ENCODE results near the gene MAGI2. TPM values are rescaled to one million over a fixed set of nuclear protein-coding genes. Genes with fewer than 3 reads are reported as not detected.

MAGI2 gene
- total RNA-seq, 1 experiment from 2014 or later = 0.25 TPM

GRCh38 chr7:78567836-78568235, 885.6 kb downstream of the MAGI2 start:
- no peak for TF ChIP-seq CTCF (IDR thresholded peaks at IDR 0.05; ENCODE audit: insufficient read depth in 1 of 2, low read depth in 1 of 2, low read length in 1 of 2, severe bottlenecking in 1 of 2, unreplicated experiment in 1 of 2)
- intact Hi-C loops (cut with micrococcal nuclease; ENCODE audit: unreplicated experiment) = no loop called here
- Mint-ChIP-seq H3K4me3 (ENCODE audit: unreplicated experiment) (no peak overlapping the region), H3K27me3 (ENCODE audit: insufficient read depth, unreplicated experiment) (peaks cover 7% of the 10 kb centered on the region), H3K36me3 (ENCODE audit: insufficient read depth, unreplicated experiment) (no peaks in the 10 kb centered on the region), H3K27ac (ENCODE audit: unreplicated experiment) (no peak overlapping the region), H3K9me3 (ENCODE audit: unreplicated experiment) (no peaks in the 10 kb centered on the region), H3K4me1 (ENCODE audit: low read depth, unreplicated experiment) (no peaks in the 10 kb centered on the region)
- no peak for DNase-seq
- Histone ChIP-seq H3K9me3 (no peaks in the 10 kb centered on the region), H3K4me1 (no peaks in the 10 kb centered on the region), H3K36me3 (ENCODE audit: control insufficient read depth, insufficient read depth, low read length) (no peaks in the 10 kb centered on the region), H3K27me3 (replicated peaks; ENCODE audit: control insufficient read depth, insufficient read depth, low read length) (no peaks in the 10 kb centered on the region), H3K4me3 (ENCODE audit: low read depth, low read length) (no peak overlapping the region)
- ChIA-PET POLR2A (no interaction called here), CTCF (no interaction called here)
- BruUV-seq (replicated peaks) = no TSS peak

- no peaks in the 10 kb centered on the region for H3K9me3 ChIP-seq
- H3K27me3 ChIP-seq (replicated peaks; ENCODE audit: control insufficient read depth, insufficient read depth, low read length) = no peaks in the 10 kb centered on the region
- H3K9me3 Mint-ChIP-seq (ENCODE audit: unreplicated experiment) = no peaks in the 10 kb centered on the region
- POLR2A ChIA-PET = no interaction called here
- no peaks in the 10 kb centered on the region for H3K36me3 Mint-ChIP-seq (ENCODE audit: insufficient read depth, unreplicated experiment)
- no peaks in the 10 kb centered on the region for H3K36me3 ChIP-seq (ENCODE audit: control insufficient read depth, insufficient read depth, low read length)
- H3K4me3 ChIP-seq (ENCODE audit: low read depth, low read length) = no peak overlapping the region
- CTCF ChIA-PET = no interaction called here
- H3K27ac Mint-ChIP-seq (ENCODE audit: unreplicated experiment) = no peak overlapping the region
- H3K4me1 Mint-ChIP-seq (ENCODE audit: low read depth, unreplicated experiment) = no peaks in the 10 kb centered on the region
- no peak overlapping the region for H3K4me3 Mint-ChIP-seq (ENCODE audit: unreplicated experiment)
- intact Hi-C loops (cut with micrococcal nuclease; ENCODE audit: unreplicated experiment) = no loop called here
- H3K4me1 ChIP-seq = no peaks in the 10 kb centered on the region
- peaks cover 9% of the 10 kb centered on the region for H3K27me3 Mint-ChIP-seq (ENCODE audit: insufficient read depth, unreplicated experiment)
- no peak for TF ChIP-seq CTCF (IDR thresholded peaks at IDR 0.05; ENCODE audit: insufficient read depth in 1 of 2, low read depth in 1 of 2, low read length in 1 of 2, severe bottlenecking in 1 of 2, unreplicated experiment in 1 of 2)
- no peak for DNase-seq
- no TSS peak for BruUV-seq (replicated peaks)
Observed at GRCh38 chr7:78565784-78566183, 887.7 kb downstream of the MAGI2 start.

GRCh38 chr7:78563191-78563590, 890.3 kb downstream of the MAGI2 start:
- Mint-ChIP-seq H3K27me3 (ENCODE audit: insufficient read depth, unreplicated experiment) (peaks cover 13% of the 10 kb centered on the region), H3K4me3 (ENCODE audit: unreplicated experiment) (no peak overlapping the region), H3K4me1 (ENCODE audit: low read depth, unreplicated experiment) (no peaks in the 10 kb centered on the region), H3K9me3 (ENCODE audit: unreplicated experiment) (no peaks in the 10 kb centered on the region), H3K36me3 (ENCODE audit: insufficient read depth, unreplicated experiment) (no peaks in the 10 kb centered on the region), H3K27ac (ENCODE audit: unreplicated experiment) (no peak overlapping the region)
- POLR2A ChIA-PET = no interaction called here
- CTCF ChIA-PET = no interaction called here
- H3K27me3 ChIP-seq (replicated peaks; ENCODE audit: control insufficient read depth, insufficient read depth, low read length) = no peaks in the 10 kb centered on the region
- intact Hi-C loops (cut with micrococcal nuclease; ENCODE audit: unreplicated experiment) = no loop called here
- H3K4me1 ChIP-seq = no peaks in the 10 kb centered on the region
- DNase-seq = no peak
- H3K36me3 ChIP-seq (ENCODE audit: control insufficient read depth, insufficient read depth, low read length) = no peaks in the 10 kb centered on the region
- BruUV-seq (replicated peaks) = no TSS peak
- H3K9me3 ChIP-seq = no peaks in the 10 kb centered on the region
- H3K4me3 ChIP-seq (ENCODE audit: low read depth, low read length) = no peak overlapping the region
- no peak for TF ChIP-seq CTCF (IDR thresholded peaks at IDR 0.05; ENCODE audit: insufficient read depth in 1 of 2, low read depth in 1 of 2, low read length in 1 of 2, severe bottlenecking in 1 of 2, unreplicated experiment in 1 of 2)
